ENCODE results near the gene TSC22D2. TPM values are rescaled to one million over a fixed set of nuclear protein-coding genes. Genes with fewer than 3 reads are reported as not detected.
A peak's percentile ranks its signal among the peaks of the same experiment; 100 is the strongest.

TSC22D2 gene
- total and polyA plus RNA-seq, 2 donors (not counting 3 experiments of a cell fraction or from before 2014, with no cell fraction given): 7.6 to 43.9 TPM

DNA sequence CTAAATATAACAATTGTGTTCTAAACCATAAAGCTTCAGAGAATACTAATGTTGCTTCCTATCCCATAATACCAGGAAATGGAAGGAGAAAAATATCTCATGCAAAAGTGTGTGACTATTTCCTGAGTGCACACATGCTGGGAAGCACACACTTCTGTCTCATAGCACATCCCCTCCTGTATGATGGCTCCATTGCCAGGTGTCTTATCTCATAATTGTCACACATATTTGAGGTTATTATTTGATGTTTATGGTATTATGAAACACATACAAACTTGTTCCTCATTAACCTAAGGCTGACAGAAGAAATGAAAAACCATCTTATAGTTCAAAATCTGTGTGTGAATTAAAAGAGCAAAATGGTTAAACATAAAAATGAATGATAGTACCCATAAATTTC is 72.8 kb downstream of the TSC22D2 start:
- Histone ChIP-seq H3K36me3 (ENCODE audit: control insufficient read depth in 2 of 2, extremely low read depth in 1 of 2, insufficient read depth in 2 of 2, low read length in 2 of 2) (no peaks in the 10 kb centered on the region), H3K9ac (replicated peaks; ENCODE audit: extremely low read depth, insufficient read depth, low read length) (no peak overlapping the region), H3K4me2 (ENCODE audit: insufficient read depth, low read length) (peak overlapping the region; percentile 22), H2AFZ (ENCODE audit: low read depth, low read length) (no peak overlapping the region), H3K9me1 (replicated peaks; ENCODE audit: control insufficient read depth, extremely low read depth, insufficient read depth, low read length) (no peaks in the 10 kb centered on the region), H3K4me3 (replicated peaks in 1 of 3; ENCODE audit: insufficient read depth in 1 of 3, low read depth in 1 of 3, low read length in 3 of 3) (no peak overlapping the region), H3K27me3 (ENCODE audit: control insufficient read depth in 2 of 2, insufficient read depth in 2 of 2, low read length in 2 of 2) (no peaks in the 10 kb centered on the region), H4K20me1 (replicated peaks; ENCODE audit: control insufficient read depth, extremely low read depth, insufficient read depth, low read length) (no peaks in the 10 kb centered on the region), H3K4me1 (ENCODE audit: control insufficient read depth, extremely low read depth, insufficient read depth, low read length) (peaks cover 8% of the 10 kb centered on the region), H3K79me2 (ENCODE audit: control insufficient read depth, insufficient read depth, low read length) (no peaks in the 10 kb centered on the region), H3K9me3 (replicated peaks; ENCODE audit: control insufficient read depth, insufficient read depth, low read length) (no peaks in the 10 kb centered on the region), H3K27ac (ENCODE audit: insufficient read depth, low read depth, low read length) (no peak overlapping the region)
- intact Hi-C loops (cut with micrococcal nuclease): no loop called here
- DNase-seq (ENCODE audit: low read depth, low spot score) (no peak), FAIRE-seq (no peak)
- POLR2A ChIA-PET: no interaction called here
- dilution Hi-C loops (cut with MboI; ENCODE audit: extremely low pct_ligation_motif_present, low sequenced_read_pairs): no loop called here
- CTCF ChIA-PET: interaction anchor here (1.2 to 4.3 kb wide), 4 partner anchors 14 to 28 kb away, joined by 3 to 23 read pairs (median 3); no protein-coding TSS in a partner anchor
- TF ChIP-seq JUN (IDR thresholded peaks at IDR 0.05; ENCODE audit: borderline replicate concordance, insufficient read depth, insufficient read length, low read depth): no peak
- no peak for TF ChIP-seq POLR2A (IDR thresholded peaks at IDR 0.05; ENCODE audit: low read depth, low read length)
- no peak for TF ChIP-seq FOS (IDR thresholded peaks at IDR 0.05; ENCODE audit: borderline replicate concordance, insufficient read depth, low read length)
- no peak for TF ChIP-seq MYC (IDR thresholded peaks at IDR 0.05; ENCODE audit: low read depth, low read length)
- TF ChIP-seq GATA2 (IDR thresholded peaks at IDR 0.05; ENCODE audit: insufficient read depth, insufficient read length, low read depth, low read length): no peak
- no peak for TF ChIP-seq POLR2AphosphoS5 (IDR thresholded peaks at IDR 0.05; ENCODE audit: insufficient read depth, low read depth, low read length)
- TF ChIP-seq, protein P1, sequence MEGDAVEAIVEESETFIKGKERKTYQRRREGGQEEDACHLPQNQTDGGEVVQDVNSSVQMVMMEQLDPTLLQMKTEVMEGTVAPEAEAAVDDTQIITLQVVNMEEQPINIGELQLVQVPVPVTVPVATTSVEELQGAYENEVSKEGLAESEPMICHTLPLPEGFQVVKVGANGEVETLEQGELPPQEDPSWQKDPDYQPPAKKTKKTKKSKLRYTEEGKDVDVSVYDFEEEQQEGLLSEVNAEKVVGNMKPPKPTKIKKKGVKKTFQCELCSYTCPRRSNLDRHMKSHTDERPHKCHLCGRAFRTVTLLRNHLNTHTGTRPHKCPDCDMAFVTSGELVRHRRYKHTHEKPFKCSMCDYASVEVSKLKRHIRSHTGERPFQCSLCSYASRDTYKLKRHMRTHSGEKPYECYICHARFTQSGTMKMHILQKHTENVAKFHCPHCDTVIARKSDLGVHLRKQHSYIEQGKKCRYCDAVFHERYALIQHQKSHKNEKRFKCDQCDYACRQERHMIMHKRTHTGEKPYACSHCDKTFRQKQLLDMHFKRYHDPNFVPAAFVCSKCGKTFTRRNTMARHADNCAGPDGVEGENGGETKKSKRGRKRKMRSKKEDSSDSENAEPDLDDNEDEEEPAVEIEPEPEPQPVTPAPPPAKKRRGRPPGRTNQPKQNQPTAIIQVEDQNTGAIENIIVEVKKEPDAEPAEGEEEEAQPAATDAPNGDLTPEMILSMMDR (IDR thresholded peaks at IDR 0.05; ENCODE audit: extremely low read depth in 1 of 2, insufficient read depth in 1 of 2, low read depth in 1 of 2, low read length in 2 of 2): no peak
- no peak for TF ChIP-seq EZH2 (IDR thresholded peaks at IDR 0.05; ENCODE audit: borderline replicate concordance, low read depth, low read length, severe bottlenecking)
- TF ChIP-seq, protein P2, sequence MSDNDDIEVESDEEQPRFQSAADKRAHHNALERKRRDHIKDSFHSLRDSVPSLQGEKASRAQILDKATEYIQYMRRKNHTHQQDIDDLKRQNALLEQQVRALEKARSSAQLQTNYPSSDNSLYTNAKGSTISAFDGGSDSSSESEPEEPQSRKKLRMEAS (IDR thresholded peaks at IDR 0.05; ENCODE audit: insufficient read depth, insufficient read length): no peak
- no TSS peak for BruUV-seq (replicated peaks)

All from endothelial cell of umbilical vein (primary cell).